HCT116 (cell line): Measurements from ENCODE around the gene DIS3L2. TPM values are rescaled to one million over a fixed set of nuclear protein-coding genes. Genes with fewer than 3 reads are reported as not detected.

ENCODE experiments used
- ATAC-seq: fragments of 200-7000 bp; cut with Tn5 transposase; 2 replicates; pipeline ENCODE4 v1.9.1; 2020; ENCODE audit warnings: mild to moderate bottlenecking, moderate library complexity
- BruUV-seq: library from RNA; stranded (reverse); fragments of 400-500 nt; replicated peaks from 2 replicates; lab custom pipeline; 2021; lab: Mats Ljungman, UMichigan
- CTCF ChIA-PET: fragments of 300-600 bp; sonication (Branson Sonifier 250); formaldehyde crosslinking; loops from one replicate; lab custom pipeline; 2021; ENCODE audit warnings: antibody characterized with exemption; lab: Charles Lee
- POLR2A ChIA-PET: fragments of 300-600, 350-600 bp; sonication (Branson Sonifier 250); formaldehyde crosslinking; loops from one replicate; lab custom pipeline; 2021; ENCODE audit warnings: antibody characterized with exemption; lab: Charles Lee
- RAD21 ChIA-PET, 2 experiments: fragments of 300-600 bp; sonication (Branson Sonifier 250); formaldehyde crosslinking; loops; one replicate each; lab custom pipeline; 2023; ENCODE audit warnings: low total read pairs in 2 of 2; ENCODE audit not compliant: uncharacterized antibody in 2 of 2, unreplicated experiment in 2 of 2, low non-redundant PET in 1 of 2; lab: Charles Lee
- DNase-seq: peaks from one replicate; pipeline ENCODE4 v3.0.0-alpha.2; 2010; ENCODE audit warnings: low read depth, low spot score
- H2AFZ ChIP-seq: fragments of 200-600 bp; shearing (Covaris generic), sonication (generic); 2 replicates; pipeline ENCODE4 v1.6.1; 2017; ENCODE audit warnings: low read depth, mixed run types, mixed read lengths, antibody characterized with exemption, low read length; ENCODE audit not compliant: poor library complexity, severe bottlenecking
- H3K27ac ChIP-seq: 2 replicates; pipeline ENCODE4 v1.5.1; 2012; ENCODE audit warnings: low read depth, low read length
- H3K27me3 ChIP-seq: fragments of 200-600 bp; sonication (generic); 2 replicates; pipeline ENCODE4 v1.6.1; 2016; ENCODE audit warnings: mixed run types, low read length, mixed read lengths; ENCODE audit not compliant: insufficient read depth
- H3K36me3 ChIP-seq, 2 experiments: fragments of 200-500 bp in 1 of 2; fragments of 200-600 bp in 1 of 2; sonication (Bioruptor generic) in 1 of 2; sonication (generic) in 1 of 2; 2 replicates each; pipeline versions ENCODE4 v1.5.1 to v1.6.1; 2014 to 2016; ENCODE audit warnings: low read length in 2 of 2, inconsistent platforms in 1 of 2, mixed read lengths in 1 of 2, mixed run types in 1 of 2; ENCODE audit not compliant: insufficient read depth in 2 of 2, control insufficient read depth in 1 of 2
- H3K4me1 ChIP-seq, 2 experiments: fragments of 200-600 bp in 1 of 2; sonication (generic) in 1 of 2; 2 replicates each; pipeline versions ENCODE4 v1.5.1 to v1.6.1; 2012 to 2017; ENCODE audit warnings: low read length in 2 of 2, inconsistent platforms in 1 of 2, mild to moderate bottlenecking in 1 of 2, mixed read lengths in 1 of 2, mixed run types in 1 of 2, moderate library complexity in 1 of 2; ENCODE audit not compliant: insufficient read depth in 2 of 2, control insufficient read depth in 1 of 2
- H3K4me2 ChIP-seq: fragments of 200-600 bp; sonication (generic); 2 replicates; pipeline ENCODE4 v1.6.1; 2017; ENCODE audit warnings: mixed run types, low read length, mixed read lengths
- H3K4me3 ChIP-seq, 2 experiments: fragments of 200-600 bp in 1 of 2; sonication (generic) in 1 of 2; replicated peaks in 1 of 2; 2 replicates each; pipeline ENCODE4 v1.5.1; 2011 to 2016; ENCODE audit warnings: low read length in 2 of 2, control low read depth in 1 of 2, low read depth in 1 of 2, mild to moderate bottlenecking in 1 of 2, mixed read lengths in 1 of 2, mixed run types in 1 of 2
- H3K79me2 ChIP-seq: fragments of 200-600 bp; sonication (generic); 2 replicates; pipeline ENCODE4 v1.6.1; 2017; ENCODE audit warnings: mild to moderate bottlenecking, mixed run types, low read length, moderate library complexity, mixed read lengths; ENCODE audit not compliant: insufficient read depth
- H3K9ac ChIP-seq: fragments of 200-600 bp; sonication (generic); 2 replicates; pipeline ENCODE4 v1.6.1; 2016; ENCODE audit warnings: low read length, mixed read lengths
- H3K9me2 ChIP-seq: fragments of 200-600 bp; sonication (generic), shearing (Covaris generic); 2 replicates; pipeline ENCODE4 v1.6.1; 2017; ENCODE audit warnings: mixed run types, mild to moderate bottlenecking, moderate library complexity; ENCODE audit not compliant: insufficient read depth
- H3K9me3 ChIP-seq, 2 experiments: fragments of 200-500 bp in 1 of 2; fragments of 200-600 bp in 1 of 2; sonication (Bioruptor generic) in 1 of 2; sonication (generic) in 1 of 2; 2 replicates each; pipeline ENCODE4 v1.6.1; 2014 to 2017; ENCODE audit warnings: low read length in 2 of 2, mixed read lengths in 2 of 2, inconsistent platforms in 1 of 2, low read depth in 1 of 2, mild to moderate bottlenecking in 1 of 2, mixed run types in 1 of 2, moderate library complexity in 1 of 2; ENCODE audit not compliant: control insufficient read depth in 1 of 2, insufficient read depth in 1 of 2
- H4K20me1 ChIP-seq: fragments of 200-600 bp; sonication (generic), shearing (Covaris generic); 2 replicates; pipeline ENCODE4 v1.6.1; 2017; ENCODE audit warnings: mixed run types, mild to moderate bottlenecking, moderate library complexity; ENCODE audit not compliant: insufficient read depth
- CEBPB ChIP-seq: IDR thresholded peaks from 2 replicates; pipeline ENCODE4 v1.6.1; 2012; ENCODE audit warnings: low read depth
- CTCF ChIP-seq, 3 experiments: fragments of 200-600 bp in 1 of 3; sonication (generic) in 1 of 3; IDR thresholded peaks in 2 of 3; conservative IDR thresholded peaks in 1 of 3; 2 replicates each; pipeline ENCODE4 v1.5.1; 2012 to 2017; ENCODE audit warnings: low read depth in 2 of 3, low read length in 2 of 3, antibody characterized with exemption in 1 of 3, borderline replicate concordance in 1 of 3, control low read depth in 1 of 3, mild to moderate bottlenecking in 1 of 3, mixed read lengths in 1 of 3, mixed run types in 1 of 3, moderate library complexity in 1 of 3; ENCODE audit not compliant: insufficient read depth in 1 of 3
- EGR1 ChIP-seq: IDR thresholded peaks from 2 replicates; pipeline ENCODE4 v1.6.1; 2012; ENCODE audit warnings: low read depth
- ELF1 ChIP-seq: IDR thresholded peaks from 2 replicates; pipeline ENCODE4 v1.6.1; 2012; ENCODE audit warnings: low read depth, borderline replicate concordance
- EZH2 ChIP-seq: fragments of 200-600 bp; sonication (generic); IDR thresholded peaks from 2 replicates; pipeline ENCODE4 v1.6.1; 2017; ENCODE audit warnings: antibody characterized with exemption, mixed run types
- EZH2phosphoT487 ChIP-seq: fragments of 200-600 bp; IDR thresholded peaks from 2 replicates; pipeline ENCODE4 v1.6.1; 2018; ENCODE audit warnings: antibody characterized with exemption, borderline replicate concordance
- JUND ChIP-seq: IDR thresholded peaks from 2 replicates; pipeline ENCODE4 v1.6.1; 2012
- MAX ChIP-seq: IDR thresholded peaks from 2 replicates; pipeline ENCODE4 v1.6.1; 2012
- POLR2A ChIP-seq: IDR thresholded peaks from 2 replicates; pipeline ENCODE4 v1.7.0; 2011; ENCODE audit warnings: borderline replicate concordance; ENCODE audit not compliant: insufficient read depth, insufficient read length; ENCODE audit errors: extremely low read depth
- POLR2AphosphoS5 ChIP-seq: IDR thresholded peaks from 2 replicates; pipeline ENCODE4 v1.6.1; 2011; ENCODE audit warnings: mild to moderate bottlenecking, low read depth, low read length, moderate library complexity
- RAD21 ChIP-seq: IDR thresholded peaks from 2 replicates; pipeline ENCODE4 v1.6.1; 2012; ENCODE audit warnings: low read depth, mild to moderate bottlenecking
- REST ChIP-seq: IDR thresholded peaks from 2 replicates; pipeline ENCODE4 v1.6.1; 2012; ENCODE audit warnings: low read depth
- SIN3A ChIP-seq: IDR thresholded peaks from 2 replicates; pipeline ENCODE4 v1.6.1; 2012; ENCODE audit warnings: low read depth
- SRF ChIP-seq: IDR thresholded peaks from 2 replicates; pipeline ENCODE4 v1.6.1; 2012; ENCODE audit warnings: low read depth
- TCF7L2 ChIP-seq: IDR thresholded peaks from 2 replicates; pipeline ENCODE4 v1.7.0; 2011; ENCODE audit warnings: borderline replicate concordance, inconsistent platforms; ENCODE audit not compliant: insufficient read depth, insufficient read length; ENCODE audit errors: extremely low read depth
- ZBTB33 ChIP-seq: IDR thresholded peaks from 2 replicates; pipeline ENCODE4 v1.6.1; 2011; ENCODE audit warnings: mild to moderate bottlenecking, low read length, moderate library complexity; ENCODE audit not compliant: insufficient replicate concordance; ENCODE audit errors: extremely low read depth
- ZFX ChIP-seq: fragments of 450-650 bp; IDR thresholded peaks from 2 replicates; pipeline ENCODE4 v1.6.1; 2017
- ZNF274 ChIP-seq: fragments of 200-500 bp; sonication (Bioruptor generic); IDR thresholded peaks from 2 replicates; pipeline ENCODE4 v1.6.1; 2014; ENCODE audit warnings: mild to moderate bottlenecking, low read depth, low read length, inconsistent platforms
- intact Hi-C: fragments of 100-400 bp; cut with micrococcal nuclease; formaldehyde crosslinking; loops from 2 replicates; pipeline ENCODE4 v1.10.0; 2022
- total RNA-seq: library from RNA; stranded (reverse); gene quantifications from one replicate; pipeline ENCODE4 v1.2.1, GENCODE V29; 2021; ENCODE audit not compliant: unreplicated experiment

DIS3L2 gene
- total RNA-seq, 1 experiment from 2014 or later, result 42.5 TPM

DNA sequence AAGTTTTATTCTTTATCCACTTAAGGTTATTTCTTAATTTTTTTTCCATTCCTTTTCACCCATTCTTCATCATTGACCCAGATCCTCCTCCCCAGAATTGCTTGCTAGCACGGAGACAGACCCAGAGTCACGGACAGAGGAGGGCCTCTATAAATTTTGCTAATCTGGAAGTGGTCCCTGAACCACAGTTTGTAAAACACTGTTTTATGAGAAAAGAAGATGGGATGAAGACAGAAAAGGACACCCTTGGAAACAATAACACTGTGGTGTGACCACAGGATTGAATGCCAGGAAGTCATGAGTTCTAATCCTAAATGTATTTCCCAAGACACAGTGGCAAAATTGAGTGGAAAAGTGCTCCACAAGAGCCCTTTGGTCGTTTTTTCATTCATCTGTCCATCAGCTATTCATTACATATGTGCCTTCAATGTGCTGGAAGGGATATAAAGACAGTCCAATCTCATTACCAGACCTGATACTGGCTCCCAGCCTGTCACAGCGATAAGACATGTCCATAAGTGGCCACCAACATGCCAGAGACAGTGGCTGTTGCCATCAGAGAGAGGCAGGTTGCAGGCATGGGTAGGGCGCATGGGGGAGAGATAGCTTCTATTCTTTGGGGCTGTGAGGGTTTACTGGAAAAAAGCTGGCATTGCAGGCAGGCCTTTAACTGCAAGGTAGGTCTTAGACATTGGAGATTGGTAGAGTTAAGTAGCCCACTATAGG lies 241.8 kb downstream of the DIS3L2 start:
- no peaks in the 10 kb centered on the region for H3K4me1 ChIP-seq
- H2AFZ ChIP-seq, result no peak overlapping the region
- POLR2A ChIA-PET, result no interaction called here

More for the DNA sequence above, 241.8 kb downstream of the DIS3L2 start:
- no peak overlapping the region for H3K9ac ChIP-seq
- ChIA-PET RAD21 (no interaction called here), CTCF (interaction anchor here (0.8 kb wide), 1 partner anchor 234 kb away, joined by 3 read pairs; no protein-coding TSS in a partner anchor)
- BruUV-seq, result no TSS peak
- H3K4me2 ChIP-seq, result no peak overlapping the region
- H4K20me1 ChIP-seq, result no peaks in the 10 kb centered on the region
- H3K4me3 ChIP-seq, result no peak overlapping the region
- no peaks in the 10 kb centered on the region for H3K9me2 ChIP-seq
- H3K27ac ChIP-seq, result no peak overlapping the region
- H3K27me3 ChIP-seq, result no peaks in the 10 kb centered on the region
- intact Hi-C loops, result no loop called here
- H3K79me2 ChIP-seq, result no peaks in the 10 kb centered on the region
- DNase-seq (no peak), ATAC-seq (no peak)
- no peaks in the 10 kb centered on the region for H3K36me3 ChIP-seq
- no peak for TF ChIP-seq POLR2A
- TF ChIP-seq ELF1, result no peak
- TF ChIP-seq CTCF (IDR thresholded peaks at IDR 0.05 in 2 of 3, conservative IDR thresholded peaks at IDR 0.05 in 1 of 3; ENCODE audit: borderline replicate concordance in 1 of 3, insufficient read depth in 1 of 3, low read depth in 2 of 3, low read length in 2 of 3), result no peak
- no peak for TF ChIP-seq SIN3A
- no peak for TF ChIP-seq SRF
- no peak for TF ChIP-seq JUND
- no peak for TF ChIP-seq MAX
- TF ChIP-seq RAD21, result no peak
- no peak for TF ChIP-seq ZBTB33
- no peak for TF ChIP-seq REST
- no peak for TF ChIP-seq EGR1
- TF ChIP-seq TCF7L2, result no peak
- TF ChIP-seq EZH2, result no peak
- no peak for TF ChIP-seq EZH2phosphoT487
- no peak for TF ChIP-seq CEBPB
- TF ChIP-seq ZFX, result no peak
- no peak for TF ChIP-seq POLR2AphosphoS5
- no peak for TF ChIP-seq ZNF274
- no peaks in the 10 kb centered on the region for H3K9me3 ChIP-seq
